Neutrophil (primary cell): ENCODE data around the gene GPR87.
A peak's percentile ranks its signal among the peaks of the same experiment; 100 is the strongest.

Source experiments
- H3K27ac ChIP-seq: fragments of 200-600 bp; sonication (generic); 2 replicates; pipeline ENCODE4 v1.5.1; 2016; ENCODE audit warnings: mild to moderate bottlenecking, moderate library complexity
- H3K27me3 ChIP-seq: fragments of 200-600 bp; sonication (generic); 2 replicates; pipeline ENCODE4 v1.6.0; 2016; ENCODE audit warnings: mild to moderate bottlenecking
- H3K36me3 ChIP-seq: fragments of 200-600 bp; sonication (generic); 2 replicates; pipeline ENCODE4 v1.5.1; 2017
- H3K4me1 ChIP-seq, 2 experiments: fragments of 200-600 bp in 1 of 2; sonication (generic) in 1 of 2; 1 replicate in 1 of 2; 2 replicates in 1 of 2; pipeline versions ENCODE4 v1.5.1 to v1.6.1; 2013 to 2016; ENCODE audit warnings: low read depth in 1 of 2, low read length in 1 of 2, mild to moderate bottlenecking in 1 of 2, moderate library complexity in 1 of 2; ENCODE audit not compliant: control insufficient read depth in 1 of 2, insufficient read depth in 1 of 2
- H3K4me3 ChIP-seq, 2 experiments: fragments of 200-600 bp in 1 of 2; sonication (generic) in 1 of 2; 1 replicate in 1 of 2; 2 replicates in 1 of 2; pipeline ENCODE4 v1.5.1; 2013 to 2016; ENCODE audit warnings: low read depth in 1 of 2, low read length in 1 of 2, mild to moderate bottlenecking in 1 of 2, moderate library complexity in 1 of 2
- H3K9me3 ChIP-seq: fragments of 200-600 bp; sonication (generic); 2 replicates; pipeline ENCODE4 v1.5.1; 2016
- CTCF ChIP-seq: fragments of 200-600 bp; sonication (generic); IDR thresholded peaks from 2 replicates; pipeline ENCODE4 v1.5.1; 2016; ENCODE audit warnings: antibody characterized with exemption

The GPR87 gene

GRCh38 chr3:151299006-151299405 lies 17.6 kb downstream of the GPR87 start:
- no peaks in the 10 kb centered on the region for H3K27me3 ChIP-seq
- H3K36me3 ChIP-seq: no peaks in the 10 kb centered on the region
- no peak overlapping the region for H3K4me3 ChIP-seq
- TF ChIP-seq CTCF: no peak
- no peak overlapping the region for H3K27ac ChIP-seq
- no peaks in the 10 kb centered on the region for H3K9me3 ChIP-seq
- peaks cover 0 to 4% of the 10 kb centered on the region in 2 experiments for H3K4me1 ChIP-seq

- no peak for TF ChIP-seq CTCF
- H3K4me1 ChIP-seq: peaks cover 0 to 4% of the 10 kb centered on the region in 2 experiments
- no peak overlapping the region for H3K27ac ChIP-seq
- no peaks in the 10 kb centered on the region for H3K36me3 ChIP-seq
- H3K27me3 ChIP-seq: no peaks in the 10 kb centered on the region
- no peaks in the 10 kb centered on the region for H3K9me3 ChIP-seq
- H3K4me3 ChIP-seq: no peak overlapping the region
These were observed 19.2 kb downstream of the GPR87 start for GRCh38 chr3:151297429-151297828.

- Histone ChIP-seq H3K27me3 (no peaks in the 10 kb centered on the region), H3K9me3 (no peaks in the 10 kb centered on the region), H3K27ac (no peak overlapping the region), H3K36me3 (no peaks in the 10 kb centered on the region), H3K4me3 (no peak overlapping the region), H3K4me1 (peaks cover 0 to 4% of the 10 kb centered on the region in 2 experiments)
- no peak for TF ChIP-seq CTCF
These were observed 20.4 kb downstream of the GPR87 start for GRCh38 chr3:151296226-151296625.

- Histone ChIP-seq H3K9me3 (no peaks in the 10 kb centered on the region), H3K4me1 (no peaks in the 10 kb centered on the region), H3K36me3 (no peaks in the 10 kb centered on the region), H3K27me3 (no peaks in the 10 kb centered on the region), H3K4me3 (no peak overlapping the region), H3K27ac (no peak overlapping the region)
- TF ChIP-seq CTCF: no peak
These were observed 23.5 kb downstream of the GPR87 start for GRCh38 chr3:151293127-151293526.

- Histone ChIP-seq H3K27ac (no peak overlapping the region), H3K36me3 (no peaks in the 10 kb centered on the region), H3K27me3 (no peaks in the 10 kb centered on the region), H3K4me3 (no peak overlapping the region), H3K4me1 (no peaks in the 10 kb centered on the region), H3K9me3 (no peaks in the 10 kb centered on the region)
- TF ChIP-seq CTCF: peak; percentile 53
These were observed 25.9 kb downstream of the GPR87 start for GRCh38 chr3:151290673-151291072.

GRCh38 chr3:151289445-151289844 lies 27.2 kb downstream of the GPR87 start:
- Histone ChIP-seq H3K9me3 (no peaks in the 10 kb centered on the region), H3K4me3 (no peak overlapping the region), H3K27ac (no peak overlapping the region), H3K4me1 (no peaks in the 10 kb centered on the region), H3K27me3 (no peaks in the 10 kb centered on the region), H3K36me3 (no peaks in the 10 kb centered on the region)
- no peak for TF ChIP-seq CTCF
